Stimulated activated CD8-positive, alpha-beta memory T cell treated with anti-CD3 and anti-CD28 coated beads, Interleukin-7, amount 100 ng/mL, for 48 hours (primary cell): ENCODE data around the gene GGA2.
A peak's percentile ranks its signal among the peaks of the same experiment; 100 is the strongest.
"Not testable (repeated sequence)": the region's sequence is repeated elsewhere in the genome, so short reads cannot be mapped to it uniquely, and the experiment has no call there.

Experiments
- DNase-seq, 2 donors: peaks; one replicate each; pipeline ENCODE4 v3.0.0-alpha.2; 2020; ENCODE audit warnings: low read depth in 1 of 2; ENCODE audit errors: extremely low read depth in 1 of 2

GGA2 gene

GRCh38 chr16:23483492-23483891 is 26.8 kb downstream of the GGA2 start:
- not testable (repeated sequence) for DNase-seq

- peak in 1 of 2 donors; percentile 17 for DNase-seq
These were observed 27.5 kb downstream of the GGA2 start for GRCh38 chr16:23482778-23483177.

- DNase-seq = no peak
These were observed 30.0 kb downstream of the GGA2 start for GRCh38 chr16:23480257-23480656.

- no peak for DNase-seq
These were observed 31.2 kb downstream of the GGA2 start for GRCh38 chr16:23479138-23479537.

- no peak for DNase-seq
These were observed 31.7 kb downstream of the GGA2 start for GRCh38 chr16:23478566-23478965.

GRCh38 chr16:23476289-23476688 is 34.0 kb downstream of the GGA2 start:
- DNase-seq = no peak

GRCh38 chr16:23469814-23470213 is 40.5 kb downstream of the GGA2 start:
- DNase-seq = no peak

- DNase-seq = no peak
These were observed 44.0 kb downstream of the GGA2 start for GRCh38 chr16:23466162-23466885.

- no peak for DNase-seq
These were observed 45.1 kb downstream of the GGA2 start for GRCh38 chr16:23465179-23465578.

GRCh38 chr16:23464196-23464595 is 46.1 kb downstream of the GGA2 start:
- DNase-seq = no peak

GRCh38 chr16:23462994-23463393 is 47.3 kb downstream of the GGA2 start:
- not testable (repeated sequence) for DNase-seq

- no peak for DNase-seq
These were observed 56.8 kb downstream of the GGA2 start for GRCh38 chr16:23453338-23454052.

GRCh38 chr16:23452572-23453337 is 57.5 kb downstream of the GGA2 start, which contains the start of gene COG7:
TSS of gene COG7 (minus strand) at chr16:23453189. CDS start at chr16:23452994, 195 bp downstream.
- peak; percentile 66 to 79 for DNase-seq

GRCh38 chr16:23452221-23452571 is 58.1 kb downstream of the GGA2 start:
- no peak for DNase-seq

GRCh38 chr16:23448392-23448791 is 61.9 kb downstream of the GGA2 start:
- no peak for DNase-seq

GRCh38 chr16:23437542-23437941 is 72.8 kb downstream of the GGA2 start:
- not testable (repeated sequence) for DNase-seq

- no peak for DNase-seq
These were observed 73.3 kb downstream of the GGA2 start for GRCh38 chr16:23436951-23437350.

GRCh38 chr16:23435500-23435899 is 74.8 kb downstream of the GGA2 start:
- peak in 1 of 2 donors; percentile 43 for DNase-seq

GRCh38 chr16:23434380-23434779 is 75.9 kb downstream of the GGA2 start:
- DNase-seq = no peak

GRCh38 chr16:23433261-23433920 is 76.9 kb downstream of the GGA2 start:
- DNase-seq = no peak
